Mesothelial cell of epicardium (in vitro differentiated cells): ENCODE data around the gene TANGO2. TPM values are rescaled to one million over a fixed set of nuclear protein-coding genes. Genes with fewer than 3 reads are reported as not detected.

Experiments used
- DNase-seq, 2 experiments: peaks; one replicate each; pipeline ENCODE4 v3.0.0; 2021; ENCODE audit warnings: low spot score in 2 of 2; ENCODE audit not compliant: unreplicated experiment in 2 of 2
- H3K27ac Mint-ChIP-seq: 2 replicates; pipeline ENCODE4 v1.8.0; 2021; ENCODE audit warnings: mixed read lengths
- H3K27me3 Mint-ChIP-seq: 2 replicates; pipeline ENCODE4 v1.8.0; 2021; ENCODE audit warnings: low read depth, mixed read lengths
- H3K36me3 Mint-ChIP-seq: 2 replicates; pipeline ENCODE4 v1.8.0; 2021; ENCODE audit warnings: mixed read lengths
- H3K4me1 Mint-ChIP-seq: 2 replicates; pipeline ENCODE4 v1.8.0; 2021; ENCODE audit warnings: mixed read lengths
- H3K4me3 Mint-ChIP-seq: 2 replicates; pipeline ENCODE4 v1.8.0; 2021; ENCODE audit warnings: mild to moderate bottlenecking, moderate library complexity, mixed read lengths
- H3K9me3 Mint-ChIP-seq: 2 replicates; pipeline ENCODE4 v1.8.0; 2021; ENCODE audit warnings: mixed read lengths
- total RNA-seq: library from RNA; stranded (reverse); gene quantifications from 3 replicates; pipeline ENCODE4 v1.2.1, GENCODE V29; 2021
- TF ChIP-seq, protein P1 (sequence below): fragments of 200-600 bp; sonication (generic); IDR thresholded peaks from one replicate; pipeline ENCODE4 v1.5.0; 2021; ENCODE audit warnings: antibody characterized with exemption; ENCODE audit not compliant: unreplicated experiment

Gene TANGO2
- total RNA-seq, 1 donor from 2014 or later = 15.6 TPM

DNA sequence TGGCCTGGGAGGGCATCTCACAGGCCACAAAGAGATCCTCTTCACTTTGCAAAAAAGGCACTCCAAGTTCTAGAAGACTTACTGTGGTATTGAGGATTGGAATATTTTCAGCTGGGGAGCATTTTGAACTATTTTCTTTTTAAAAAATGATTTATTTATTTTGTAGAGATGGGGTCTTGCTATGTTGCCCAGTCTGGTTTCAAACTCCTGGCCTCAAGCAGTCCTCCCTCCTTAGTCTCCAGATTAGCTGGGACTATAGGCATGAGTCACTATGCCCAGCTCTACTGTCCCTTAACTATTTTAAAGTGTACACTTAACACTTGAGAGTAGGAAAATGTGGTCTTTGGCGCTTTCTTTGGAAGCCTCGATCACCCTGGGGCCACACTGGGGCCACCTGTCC is 34.2 kb downstream of the TANGO2 start:
- peaks cover 4% of the 10 kb centered on the region for H3K4me1 Mint-ChIP-seq
- H3K27me3 Mint-ChIP-seq = no peaks in the 10 kb centered on the region

DNA sequence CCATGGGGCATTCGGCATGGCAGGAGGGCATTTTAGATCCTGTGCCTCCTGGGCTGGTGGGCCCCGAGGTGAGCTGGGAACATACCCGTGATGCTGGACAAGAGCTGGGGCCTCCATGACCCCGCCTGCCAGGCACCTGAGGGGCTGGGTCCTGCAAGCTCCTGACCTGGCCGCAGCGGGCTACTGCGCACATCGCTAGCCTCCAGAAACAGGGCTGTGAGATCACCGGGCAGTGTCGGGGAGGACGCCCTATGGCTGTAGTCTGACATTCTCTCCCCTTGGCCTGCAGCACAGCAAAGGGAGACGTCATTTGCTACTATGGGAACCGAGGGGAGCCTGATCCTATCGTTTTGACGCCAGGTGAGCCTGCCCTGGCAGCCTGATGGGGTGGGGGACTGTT is 34.7 kb downstream of the TANGO2 start:
- Mint-ChIP-seq H3K9me3 (no peaks in the 10 kb centered on the region), H3K4me3 (no peak overlapping the region), H3K36me3 (peaks cover 3% of the 10 kb centered on the region), H3K27me3 (no peaks in the 10 kb centered on the region), H3K27ac (no peak overlapping the region), H3K4me1 (peaks cover 4% of the 10 kb centered on the region)
- no peak for DNase-seq
- TF ChIP-seq, protein P1, sequence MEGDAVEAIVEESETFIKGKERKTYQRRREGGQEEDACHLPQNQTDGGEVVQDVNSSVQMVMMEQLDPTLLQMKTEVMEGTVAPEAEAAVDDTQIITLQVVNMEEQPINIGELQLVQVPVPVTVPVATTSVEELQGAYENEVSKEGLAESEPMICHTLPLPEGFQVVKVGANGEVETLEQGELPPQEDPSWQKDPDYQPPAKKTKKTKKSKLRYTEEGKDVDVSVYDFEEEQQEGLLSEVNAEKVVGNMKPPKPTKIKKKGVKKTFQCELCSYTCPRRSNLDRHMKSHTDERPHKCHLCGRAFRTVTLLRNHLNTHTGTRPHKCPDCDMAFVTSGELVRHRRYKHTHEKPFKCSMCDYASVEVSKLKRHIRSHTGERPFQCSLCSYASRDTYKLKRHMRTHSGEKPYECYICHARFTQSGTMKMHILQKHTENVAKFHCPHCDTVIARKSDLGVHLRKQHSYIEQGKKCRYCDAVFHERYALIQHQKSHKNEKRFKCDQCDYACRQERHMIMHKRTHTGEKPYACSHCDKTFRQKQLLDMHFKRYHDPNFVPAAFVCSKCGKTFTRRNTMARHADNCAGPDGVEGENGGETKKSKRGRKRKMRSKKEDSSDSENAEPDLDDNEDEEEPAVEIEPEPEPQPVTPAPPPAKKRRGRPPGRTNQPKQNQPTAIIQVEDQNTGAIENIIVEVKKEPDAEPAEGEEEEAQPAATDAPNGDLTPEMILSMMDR = no peak

More for the DNA sequence above, 34.2 kb downstream of the TANGO2 start:
- Mint-ChIP-seq H3K36me3 (peaks cover 4% of the 10 kb centered on the region), H3K27ac (no peak overlapping the region), H3K9me3 (no peaks in the 10 kb centered on the region), H3K4me3 (no peak overlapping the region)
- TF ChIP-seq, protein P1 = no peak
- no peak for DNase-seq

DNA sequence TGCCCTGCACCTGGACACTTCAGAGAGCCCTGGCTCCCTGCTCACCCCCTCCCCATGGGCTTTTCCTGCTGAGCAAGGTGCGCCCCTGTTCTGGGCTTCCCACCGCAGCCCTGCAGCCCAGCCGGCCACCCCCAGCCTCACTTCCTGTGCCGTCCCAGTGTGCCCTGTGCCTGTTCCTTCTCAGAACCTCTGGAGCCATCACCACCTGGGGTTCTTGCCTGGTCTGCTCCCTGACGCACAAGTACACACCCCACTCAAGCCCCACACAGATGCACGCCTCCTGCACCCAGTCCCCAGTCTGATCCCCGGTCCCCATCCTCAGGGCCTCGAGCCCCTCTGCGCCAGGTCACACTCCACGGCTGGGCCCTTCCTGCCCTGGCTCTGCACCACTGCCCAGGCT is 35.3 kb downstream of the TANGO2 start:
- H3K36me3 Mint-ChIP-seq = peaks cover 2% of the 10 kb centered on the region

DNA sequence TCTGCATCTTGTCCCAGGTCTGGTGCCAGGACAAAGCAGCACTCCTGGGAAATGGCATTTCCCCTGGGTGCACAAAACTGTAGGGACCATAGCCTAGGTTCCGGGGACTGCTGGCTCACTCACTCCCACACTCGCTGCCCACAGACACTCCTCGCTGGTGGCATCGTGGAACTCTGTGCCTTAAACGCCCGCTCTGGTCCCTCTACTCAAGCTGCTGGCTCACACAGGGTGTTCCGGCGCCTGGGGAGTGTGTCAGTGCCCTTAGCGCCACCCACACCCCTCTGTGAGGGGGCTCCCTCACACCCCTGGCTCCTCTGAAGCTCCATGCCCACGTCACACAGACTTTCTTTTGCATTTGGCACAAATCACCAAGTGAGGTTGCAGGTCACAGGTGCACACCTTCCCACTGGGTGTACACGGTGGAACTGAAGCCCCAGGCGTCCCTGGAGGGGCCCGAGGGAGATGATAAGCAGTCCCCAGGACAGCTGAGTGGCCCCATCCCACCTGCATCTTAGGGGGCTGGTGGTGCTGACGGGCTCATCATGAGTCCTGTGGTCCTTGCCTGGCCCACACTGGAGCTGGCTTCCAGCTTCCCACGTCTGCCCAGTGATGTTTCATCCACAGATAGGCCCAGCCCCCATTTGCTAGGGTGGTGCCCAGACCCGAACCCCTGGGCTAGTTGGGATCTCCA is 35.9 kb downstream of the TANGO2 start:
- H3K4me1 Mint-ChIP-seq = peaks cover 4% of the 10 kb centered on the region
- peaks cover 2% of the 10 kb centered on the region for H3K36me3 Mint-ChIP-seq
- TF ChIP-seq, protein P1 = no peak
- DNase-seq = no peak
- H3K4me3 Mint-ChIP-seq = no peak overlapping the region
- no peak overlapping the region for H3K27ac Mint-ChIP-seq
- no peaks in the 10 kb centered on the region for H3K9me3 Mint-ChIP-seq
- no peaks in the 10 kb centered on the region for H3K27me3 Mint-ChIP-seq

More for the DNA sequence above, 35.3 kb downstream of the TANGO2 start:
- Mint-ChIP-seq H3K4me1 (peaks cover 4% of the 10 kb centered on the region), H3K27me3 (no peaks in the 10 kb centered on the region), H3K9me3 (no peaks in the 10 kb centered on the region), H3K27ac (no peak overlapping the region), H3K4me3 (no peak overlapping the region)
- DNase-seq = no peak
- TF ChIP-seq, protein P1 = no peak

DNA sequence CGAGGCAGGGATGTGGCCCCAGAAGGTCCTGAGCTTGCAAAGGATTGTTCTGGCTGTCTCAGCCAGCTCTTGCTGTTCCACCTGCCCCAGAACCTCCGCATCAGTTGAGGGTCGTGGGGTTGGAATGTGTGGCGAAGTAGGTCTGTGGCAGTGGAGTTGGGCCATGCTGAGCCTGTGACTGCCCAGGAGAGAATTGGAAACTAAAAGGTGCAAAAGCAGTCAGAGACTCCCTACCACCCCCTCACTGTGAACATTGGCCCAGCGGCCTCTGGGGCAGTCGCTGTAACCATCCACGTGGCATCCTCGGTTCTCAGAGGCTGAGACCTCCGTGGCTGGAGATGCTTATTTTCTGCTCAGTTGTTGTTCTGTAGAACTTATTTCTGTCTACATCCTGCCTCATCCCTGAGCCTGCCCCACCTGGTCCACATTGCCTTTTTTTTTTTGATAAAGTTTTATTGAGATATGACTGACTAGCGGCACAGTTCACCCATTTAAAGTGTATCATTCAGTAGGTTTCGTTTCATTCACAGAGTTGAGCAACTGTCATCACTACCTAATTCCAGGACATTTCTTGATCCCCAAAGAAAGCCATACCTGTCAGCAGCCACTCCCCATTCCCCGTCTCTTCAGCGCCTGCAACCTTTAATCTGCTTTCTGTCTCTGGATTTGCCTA is 36.8 kb downstream of the TANGO2 start:
- TF ChIP-seq, protein P1 = no peak
- no peak for DNase-seq
- Mint-ChIP-seq H3K27ac (no peak overlapping the region), H3K9me3 (no peaks in the 10 kb centered on the region), H3K36me3 (peaks cover 2% of the 10 kb centered on the region), H3K4me3 (no peak overlapping the region), H3K4me1 (peaks cover 4% of the 10 kb centered on the region), H3K27me3 (no peaks in the 10 kb centered on the region)
